Stimulated activated CD8-positive, alpha-beta memory T cell treated with anti-CD3 and anti-CD28 coated beads, Interleukin-15, amount 100 ng/mL, for 24 hours (primary cell): ENCODE data around the gene ZNF778.
A peak's percentile ranks its signal among the peaks of the same experiment; 100 is the strongest.
"Not testable (repeated sequence)": the region's sequence is repeated elsewhere in the genome, so short reads cannot be mapped to it uniquely, and the experiment has no call there.

ENCODE experiments used
- DNase-seq: peaks from one replicate; pipeline ENCODE4 v3.0.0-alpha.2; 2020; ENCODE audit warnings: low read depth

Gene ZNF778

DNA sequence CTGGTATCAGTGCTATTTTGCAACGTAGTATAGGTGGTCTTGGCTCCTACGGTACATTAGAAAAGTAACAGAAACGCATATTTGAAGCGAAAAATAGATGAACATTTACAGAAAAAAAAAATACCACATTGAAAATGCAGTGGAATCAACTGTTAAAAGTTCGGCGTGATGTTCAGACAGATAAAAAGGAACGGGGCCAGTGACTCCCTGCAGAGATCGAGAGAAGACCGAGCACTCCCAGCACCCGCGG lies 440 bp upstream of the ZNF778 start:
- DNase-seq, result no peak

DNA sequence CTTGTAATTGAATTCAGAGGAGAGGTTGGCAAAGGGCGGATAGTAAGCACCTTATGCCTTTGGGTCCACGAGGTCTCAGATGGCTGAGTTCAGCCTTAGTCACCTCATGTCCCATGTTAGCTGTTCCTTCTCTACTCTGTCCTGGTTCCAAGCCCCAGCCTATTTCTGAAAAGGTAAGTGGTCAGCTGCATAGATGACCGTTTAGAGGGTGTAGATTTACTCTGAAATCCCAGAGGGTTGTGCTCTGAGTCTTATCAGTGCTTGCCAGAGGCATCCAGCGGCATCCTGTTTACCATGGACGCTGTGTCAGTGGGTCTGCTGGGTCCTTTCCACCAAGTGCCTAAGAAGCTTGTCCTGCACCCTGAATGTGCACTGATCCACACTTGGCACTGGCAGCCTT lies 1.9 kb downstream of the ZNF778 start:
- DNase-seq, result no peak

DNA sequence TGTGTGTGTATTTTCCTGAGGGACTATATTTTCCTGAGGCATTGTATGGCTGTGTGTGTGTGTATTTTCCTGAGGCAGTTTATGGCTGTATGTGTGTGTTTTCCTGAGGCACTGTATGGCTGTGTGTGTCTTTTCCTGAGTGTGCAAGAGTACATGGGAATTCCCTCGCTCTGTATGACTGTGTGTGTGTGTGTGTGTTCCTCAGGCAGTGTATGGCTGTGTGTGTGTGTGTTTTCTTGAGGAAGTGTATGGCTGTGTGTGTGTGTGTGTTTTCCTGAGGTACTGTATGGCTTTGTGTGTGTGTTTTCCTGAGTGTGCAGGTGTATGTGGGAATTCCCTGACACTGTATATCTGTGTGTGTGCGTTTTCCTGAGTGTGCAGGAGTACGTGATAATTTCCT lies 4.1 kb downstream of the ZNF778 start:
- DNase-seq, result no peak

DNA sequence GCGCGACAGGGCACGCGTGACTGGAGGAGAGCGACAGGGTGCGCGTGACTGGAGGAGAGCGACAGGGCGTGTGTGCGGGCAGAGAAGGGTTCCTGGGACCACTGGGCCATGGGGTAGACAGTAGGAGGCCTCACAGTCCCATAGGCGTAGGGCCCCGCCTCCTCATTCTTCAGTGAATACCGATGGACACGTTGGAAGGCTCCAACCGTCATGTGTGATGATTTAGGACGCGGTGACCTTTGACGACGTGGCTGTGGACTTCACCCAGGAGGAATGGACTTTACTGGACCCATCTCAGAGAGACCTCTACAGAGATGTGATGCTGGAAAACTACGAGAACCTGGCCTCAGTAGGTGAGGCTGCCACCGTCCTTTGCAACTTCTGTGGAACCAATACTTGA lies 5.4 kb downstream of the ZNF778 start:
- no peak for DNase-seq

DNA sequence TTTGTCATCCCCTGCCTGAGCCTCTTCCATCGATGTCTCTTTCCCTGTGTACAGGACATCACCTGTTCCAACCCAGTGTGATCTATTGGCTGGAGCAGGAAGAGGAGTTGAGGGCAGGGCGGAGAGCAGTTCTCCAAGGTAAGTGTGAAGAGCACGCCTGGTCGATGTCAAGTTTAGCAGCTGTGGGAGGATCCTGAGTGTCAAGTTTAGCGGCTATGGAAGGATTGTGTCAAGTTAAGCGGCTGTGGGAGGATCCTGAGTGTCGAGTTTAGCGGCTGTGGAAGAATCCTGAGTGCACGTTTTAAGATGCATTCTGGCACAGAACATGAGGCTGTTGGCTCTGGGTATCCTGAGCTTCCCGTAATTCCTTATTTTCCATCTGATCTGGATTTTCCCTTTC lies 7.2 kb downstream of the ZNF778 start:
- no peak for DNase-seq

DNA sequence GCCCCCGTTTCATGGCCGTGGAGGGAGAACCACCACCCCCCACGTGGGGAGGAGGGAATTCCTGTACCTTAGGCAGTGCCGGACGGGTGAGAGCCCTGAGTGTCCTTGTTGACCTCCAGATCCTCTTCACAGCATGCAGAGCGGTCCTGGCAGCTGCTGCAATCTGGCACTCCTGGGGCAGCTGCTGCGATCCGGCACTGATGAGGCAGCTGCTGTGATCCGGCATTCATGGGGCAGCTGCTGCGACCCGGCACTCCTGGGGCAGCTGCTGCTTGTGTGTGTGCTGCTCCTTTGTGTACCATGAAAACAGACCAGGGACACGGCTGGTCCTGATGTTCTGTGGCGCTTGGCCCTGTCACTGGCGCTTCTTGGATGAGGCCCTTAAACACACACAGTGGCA lies 12.8 kb downstream of the ZNF778 start:
- no peak for DNase-seq

DNA sequence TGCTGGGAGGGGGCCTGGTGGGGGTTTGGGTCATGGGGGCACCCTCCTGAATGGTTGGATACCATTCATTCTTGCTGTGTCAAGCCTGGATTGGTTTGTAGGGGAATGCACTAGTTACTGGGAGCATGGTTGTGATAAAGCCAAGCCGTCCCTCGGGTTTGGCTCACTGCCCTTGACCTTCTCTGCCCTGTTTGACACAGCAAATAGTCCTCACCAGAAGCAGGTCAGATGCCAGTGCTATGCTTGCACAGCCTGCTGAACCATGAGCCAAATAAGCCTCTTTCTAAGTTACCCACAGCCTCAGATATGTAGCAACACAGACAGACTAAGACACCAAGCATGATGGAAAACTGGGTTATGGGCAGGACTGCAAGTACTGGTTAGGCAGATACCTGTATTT lies 14.6 kb downstream of the ZNF778 start:
- DNase-seq, result no peak

DNA sequence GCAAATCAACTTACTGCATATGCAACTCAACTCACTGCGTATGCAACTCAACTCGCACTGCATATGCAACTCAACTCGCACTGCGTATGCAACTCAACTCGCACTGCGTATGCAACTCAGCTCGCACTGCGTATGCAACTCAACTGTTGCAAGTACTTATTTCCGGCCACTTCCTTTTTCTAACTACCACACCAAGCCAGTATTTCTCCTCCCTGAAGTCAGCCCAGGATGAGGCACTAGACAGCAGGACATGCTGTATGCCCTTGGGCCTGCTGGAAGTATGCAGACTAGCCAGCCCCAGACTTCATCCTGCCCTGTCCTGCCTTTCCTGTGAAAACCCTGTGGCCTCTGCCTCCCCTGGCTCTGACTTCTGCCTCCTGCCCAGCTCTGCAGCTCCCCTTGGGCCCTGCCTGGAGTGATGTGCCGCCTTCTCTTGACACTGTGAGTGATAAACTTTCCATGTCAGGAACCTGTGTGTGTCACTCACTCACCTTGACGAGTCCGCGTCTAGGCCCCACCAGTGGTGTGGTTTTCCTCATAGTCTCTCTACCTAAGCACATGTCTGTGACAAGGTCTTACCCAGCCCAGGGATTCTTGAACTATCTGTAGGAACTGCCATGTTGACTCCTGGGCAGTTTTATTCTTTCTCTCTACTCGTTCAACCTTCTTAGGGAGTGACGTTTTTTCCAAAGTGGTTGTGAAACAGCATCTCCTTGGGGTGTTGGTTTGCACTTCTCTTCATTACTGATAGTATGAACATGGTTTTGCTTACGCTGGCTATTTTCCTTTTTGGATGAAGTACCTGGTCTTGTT lies 16.4 kb downstream of the ZNF778 start:
- no peak for DNase-seq

DNA sequence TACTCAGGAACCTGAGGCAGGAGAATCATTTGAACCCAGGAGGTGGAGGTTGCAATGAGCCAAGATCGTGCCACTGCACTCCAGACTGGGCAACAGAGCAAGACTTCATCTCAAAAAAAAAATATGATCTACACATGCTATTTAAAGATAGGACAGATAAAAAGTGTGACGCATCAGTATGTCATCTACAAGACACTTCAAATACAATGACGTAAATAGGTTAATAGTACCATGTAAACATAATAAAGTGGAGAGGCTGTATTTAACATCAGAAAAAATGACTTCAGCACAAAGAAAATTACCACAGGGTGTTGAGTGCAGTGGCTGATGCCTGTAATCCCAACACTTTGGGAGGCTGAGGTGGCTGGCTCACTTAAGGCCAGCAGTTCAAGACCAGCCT lies 20.2 kb downstream of the ZNF778 start:
- DNase-seq, result no peak

DNA sequence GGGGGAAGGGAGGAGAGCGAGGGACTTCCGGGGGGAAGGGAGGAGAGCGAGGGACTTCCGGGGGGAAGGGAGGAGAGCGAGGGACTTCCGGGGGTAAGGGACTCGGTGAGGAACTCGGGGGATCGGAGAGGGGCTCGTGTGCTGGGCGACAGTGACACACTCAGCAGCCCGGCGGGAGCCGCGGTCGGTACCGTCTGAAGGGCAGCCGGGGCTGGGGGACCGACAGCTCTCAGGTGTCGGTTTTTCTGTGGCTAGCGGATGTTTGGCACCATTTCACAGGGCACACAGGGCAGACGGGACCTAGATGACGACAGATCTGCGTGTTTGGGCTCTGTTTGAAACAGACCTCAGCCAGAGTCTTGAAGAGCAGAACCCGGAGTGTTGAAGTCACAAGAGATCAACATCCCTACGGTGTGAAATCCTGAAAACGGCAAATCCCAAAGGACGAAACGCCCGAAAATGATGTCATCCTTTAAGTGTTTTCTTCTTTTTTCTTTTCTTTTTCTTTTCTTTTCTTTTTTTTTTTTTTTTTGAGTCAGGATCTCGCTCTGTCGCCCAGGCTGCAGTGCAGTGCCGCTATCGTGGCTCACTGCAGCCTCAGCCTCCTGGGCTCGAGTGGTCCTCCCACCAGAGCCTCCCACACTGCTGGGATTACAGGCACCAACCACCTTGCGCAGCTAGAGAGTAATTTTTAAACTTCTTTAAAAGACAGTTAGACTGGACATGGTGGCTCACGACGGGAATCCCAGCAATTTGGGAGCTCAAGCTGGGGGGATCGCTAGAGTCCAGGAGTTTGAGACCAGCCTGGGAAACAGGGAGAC lies 23.9 kb downstream of the ZNF778 start:
- peak; percentile 41 for DNase-seq

DNA sequence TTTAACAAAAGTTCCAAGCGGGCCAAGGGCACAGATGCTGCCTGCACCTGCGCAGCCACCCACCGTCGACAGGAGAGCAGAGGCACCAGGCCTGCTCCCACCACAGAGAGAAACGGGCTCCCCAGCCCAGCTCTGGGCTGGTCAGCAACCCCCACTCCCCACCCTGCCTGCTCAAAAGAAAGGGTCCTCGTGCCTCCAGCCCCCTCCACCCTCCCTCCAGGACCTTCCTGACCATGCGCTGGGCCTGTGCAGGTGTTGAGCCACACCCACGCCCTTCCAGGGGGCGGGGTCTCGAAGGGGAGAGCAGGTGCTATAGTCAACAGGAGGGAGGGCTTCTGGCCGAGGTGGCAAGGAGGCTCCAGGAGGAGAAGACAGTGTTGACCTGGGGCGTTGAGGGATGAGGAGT lies 25.3 kb downstream of the ZNF778 start:
- DNase-seq, result no peak

DNA sequence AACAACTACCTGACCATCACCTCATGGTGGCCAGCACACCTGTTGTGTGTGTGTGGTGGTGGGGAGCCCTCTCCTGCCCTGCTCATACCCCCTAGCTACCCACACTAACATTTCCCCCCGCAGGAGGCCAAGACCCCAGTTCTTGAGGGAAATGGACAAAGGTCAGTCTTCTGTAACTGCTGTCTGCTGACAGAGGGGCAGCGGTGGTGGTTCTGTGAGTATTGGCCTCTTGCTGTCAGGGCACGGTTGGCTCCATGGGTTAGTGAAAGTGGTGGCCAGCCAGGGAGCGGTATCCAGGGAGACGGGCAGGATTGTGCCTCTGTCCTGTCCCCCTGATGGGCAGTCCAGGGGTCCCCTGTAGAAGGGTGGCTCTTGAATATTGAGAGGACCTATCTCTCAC lies 26.2 kb downstream of the ZNF778 start:
- DNase-seq, result no peak

DNA sequence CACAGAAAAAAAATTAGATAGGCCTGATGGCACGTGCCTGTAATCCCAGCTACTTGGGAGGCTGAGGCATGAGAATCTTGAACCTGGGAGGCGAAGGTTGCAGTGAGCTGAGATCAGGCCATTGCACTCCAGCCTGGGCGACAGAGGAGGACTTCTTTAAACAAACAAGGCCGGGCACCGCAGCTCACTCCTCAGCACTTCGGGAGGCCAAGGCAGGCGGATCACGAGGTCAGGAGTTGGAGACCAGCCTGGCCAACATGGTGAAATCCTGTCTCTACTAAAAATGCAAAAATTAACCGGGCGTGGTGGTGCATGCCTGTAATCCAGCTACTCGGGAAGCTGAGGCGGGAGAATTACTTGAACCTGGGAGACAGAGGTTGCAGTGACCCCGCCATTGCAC lies 26.8 kb downstream of the ZNF778 start:
- DNase-seq, result not testable (repeated sequence)

DNA sequence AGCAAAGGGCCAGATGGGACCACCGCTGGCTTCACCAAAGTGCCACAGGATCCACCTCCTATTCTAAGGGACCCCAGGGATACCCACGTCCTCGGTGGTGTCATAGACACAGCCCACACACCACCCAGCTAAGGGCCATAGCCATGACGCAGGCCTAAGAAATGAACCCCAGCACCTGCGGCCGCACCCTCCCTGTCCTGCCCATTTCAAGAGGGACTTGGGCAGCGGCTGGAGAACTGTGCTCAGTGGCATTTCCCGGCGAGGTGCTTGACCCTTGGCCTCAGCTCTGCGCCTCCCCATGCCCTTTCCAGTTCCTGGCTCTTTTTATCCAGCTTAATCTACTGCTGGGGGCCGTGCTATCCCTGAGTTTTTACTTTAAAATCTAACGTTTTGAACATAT lies 27.3 kb downstream of the ZNF778 start:
- no peak for DNase-seq

DNA sequence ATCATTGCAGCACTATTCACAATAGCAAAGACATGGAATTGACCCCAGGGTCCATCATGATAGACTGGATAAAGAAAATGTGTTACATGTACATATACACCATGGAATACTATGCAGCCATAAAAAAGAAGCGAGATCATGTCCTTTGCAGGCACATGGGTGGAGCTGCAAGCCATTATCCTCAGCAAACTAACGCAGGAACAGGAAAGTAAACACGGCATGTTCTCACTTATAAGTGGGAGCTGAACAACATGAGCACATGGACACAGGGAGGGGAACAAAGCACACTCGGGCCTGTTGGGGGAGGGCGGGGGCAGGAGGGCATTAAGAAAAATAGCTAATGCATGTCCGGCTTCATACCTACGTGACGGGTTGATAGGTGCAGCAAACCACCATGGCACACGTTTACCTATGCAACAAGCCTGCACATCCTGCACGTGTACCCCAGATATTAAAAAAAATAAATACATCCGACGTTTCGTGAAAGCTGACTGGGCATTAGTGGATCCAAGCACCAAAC lies 28.9 kb downstream of the ZNF778 start:
- no peak for DNase-seq

DNA sequence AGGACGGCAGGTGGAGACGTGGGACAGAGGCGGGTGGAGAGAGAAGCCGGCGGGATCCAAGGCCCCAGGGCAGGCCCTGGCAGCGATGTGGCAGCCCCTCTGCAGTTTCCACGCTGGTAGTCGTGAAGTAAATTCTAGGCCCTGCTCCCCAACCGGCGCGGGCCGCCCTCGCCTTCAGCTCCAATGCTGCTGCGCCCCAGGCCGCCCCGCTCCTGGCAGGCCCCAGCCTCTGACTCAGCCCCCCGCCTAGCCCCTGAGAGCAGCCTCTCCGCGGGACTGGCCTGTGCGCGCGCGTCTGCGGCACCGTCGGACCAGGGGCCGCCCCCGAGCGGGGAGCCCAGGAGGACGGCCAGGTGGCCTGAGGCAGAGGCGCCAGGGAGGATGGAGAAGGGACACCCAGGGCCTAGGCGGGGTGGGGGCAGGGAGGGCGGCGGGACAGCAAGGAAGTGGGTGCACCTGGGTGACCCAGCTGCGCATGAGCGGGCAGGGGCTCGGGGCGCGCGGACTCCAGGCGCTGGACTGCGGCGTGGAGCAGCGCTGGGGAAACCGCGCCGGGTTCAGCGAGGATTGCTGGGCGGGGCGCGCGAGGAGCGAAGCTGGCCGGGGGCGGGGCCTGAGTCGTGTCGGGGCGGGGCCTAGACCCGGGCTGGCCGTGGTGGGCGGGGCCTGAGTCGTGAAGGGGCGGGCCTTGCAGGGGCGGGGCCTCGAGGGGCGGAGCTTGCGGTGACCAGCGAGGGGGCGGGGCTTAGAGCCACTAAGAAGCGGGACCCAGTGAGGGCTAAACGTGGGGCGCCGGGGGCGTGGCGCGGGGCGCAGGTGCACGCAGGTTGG lies 29.6 kb downstream of the ZNF778 start:
- peak; percentile 100 for DNase-seq

DNA sequence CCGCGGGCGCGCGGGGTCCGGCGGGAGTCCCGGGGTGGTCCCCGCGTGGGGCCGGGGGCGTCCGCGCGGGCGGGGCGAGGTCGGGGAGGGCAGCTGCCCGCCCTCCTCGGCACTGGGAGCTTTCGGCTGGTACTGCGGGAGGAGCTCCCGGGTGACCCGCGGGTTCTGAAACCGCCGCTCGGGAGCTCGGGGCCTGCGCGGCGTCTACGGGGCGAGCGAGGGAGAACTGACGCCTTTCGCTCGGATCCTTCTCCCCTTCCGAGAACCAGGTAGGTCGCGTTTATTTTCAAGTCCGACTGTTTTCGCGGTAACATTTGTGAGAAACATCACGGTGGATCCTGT lies 30.2 kb downstream of the ZNF778 start:
- DNase-seq, result not testable (repeated sequence)

DNA sequence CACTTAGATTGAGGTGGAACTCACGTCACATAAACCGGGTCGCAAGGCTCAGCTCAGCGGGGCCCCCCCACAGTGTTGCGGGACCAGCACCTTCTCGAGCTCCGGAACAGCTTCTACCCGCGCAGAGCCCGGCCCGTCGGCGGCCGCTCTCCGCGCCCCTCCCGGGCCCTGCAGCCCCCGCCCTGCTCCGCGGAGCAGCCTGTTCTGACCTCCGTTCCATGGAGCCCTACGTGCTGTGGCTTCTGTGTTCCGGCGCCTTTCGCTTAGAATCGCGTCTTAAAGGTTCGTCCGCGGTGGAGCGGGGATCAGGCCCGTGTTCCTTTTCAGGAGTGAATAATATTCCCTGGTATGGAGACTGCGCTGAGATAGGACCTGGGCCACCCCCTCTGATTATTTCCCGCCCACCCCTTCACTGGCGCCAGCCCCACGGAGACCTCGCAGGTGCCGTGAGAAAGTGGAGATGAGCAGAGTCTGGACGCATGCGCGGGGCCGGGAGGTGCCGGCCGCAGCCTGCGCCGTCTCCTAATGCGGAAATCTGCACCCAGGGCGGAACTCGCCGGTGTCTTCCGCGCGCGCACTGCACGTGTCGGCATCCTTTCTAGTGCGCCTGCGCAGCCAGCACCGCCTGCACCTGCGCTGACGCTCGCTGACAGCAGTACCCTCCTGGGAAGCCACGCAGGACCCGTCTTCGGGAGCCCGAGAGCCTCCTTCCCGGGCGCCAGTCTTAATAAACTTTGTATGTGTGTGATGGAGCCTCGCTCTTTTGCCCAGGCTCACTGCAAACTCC lies 30.9 kb downstream of the ZNF778 start:
- DNase-seq, result no peak

DNA sequence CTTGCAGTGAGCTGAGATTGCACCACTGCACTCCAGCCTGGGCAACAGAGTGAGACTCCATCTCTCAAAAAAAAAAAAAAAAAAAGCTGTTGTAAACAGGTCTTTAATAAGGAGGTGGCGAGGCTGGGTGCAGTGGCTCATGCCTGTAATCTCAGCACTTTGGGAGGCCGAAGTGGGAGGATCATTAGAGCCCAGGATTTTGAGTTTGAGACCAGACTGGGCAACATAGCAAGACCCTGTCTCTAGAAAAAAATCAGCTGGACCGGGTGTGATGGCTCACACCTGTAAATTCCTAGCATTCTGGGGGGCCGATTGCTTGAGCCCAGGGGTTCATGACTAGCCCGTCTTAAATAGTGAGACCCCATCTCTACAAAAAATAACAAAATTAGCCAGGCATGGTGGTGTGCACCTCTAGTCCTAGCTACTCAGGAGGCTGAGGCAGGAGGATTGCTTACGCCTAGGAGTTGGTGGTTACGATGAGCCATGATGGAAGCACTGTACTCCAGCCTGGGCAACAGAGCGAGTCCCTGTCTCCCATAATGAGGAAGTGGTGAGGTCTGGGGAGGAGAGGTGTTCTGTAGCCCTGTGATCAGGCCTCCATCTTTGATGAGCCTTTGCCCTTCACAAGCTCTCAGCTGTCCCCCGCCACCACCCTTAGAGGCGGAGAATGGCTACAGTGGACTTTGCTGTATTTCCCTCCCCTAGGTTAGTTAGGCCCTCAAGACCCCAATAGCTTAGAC lies 36.2 kb downstream of the ZNF778 start:
- no peak for DNase-seq

DNA sequence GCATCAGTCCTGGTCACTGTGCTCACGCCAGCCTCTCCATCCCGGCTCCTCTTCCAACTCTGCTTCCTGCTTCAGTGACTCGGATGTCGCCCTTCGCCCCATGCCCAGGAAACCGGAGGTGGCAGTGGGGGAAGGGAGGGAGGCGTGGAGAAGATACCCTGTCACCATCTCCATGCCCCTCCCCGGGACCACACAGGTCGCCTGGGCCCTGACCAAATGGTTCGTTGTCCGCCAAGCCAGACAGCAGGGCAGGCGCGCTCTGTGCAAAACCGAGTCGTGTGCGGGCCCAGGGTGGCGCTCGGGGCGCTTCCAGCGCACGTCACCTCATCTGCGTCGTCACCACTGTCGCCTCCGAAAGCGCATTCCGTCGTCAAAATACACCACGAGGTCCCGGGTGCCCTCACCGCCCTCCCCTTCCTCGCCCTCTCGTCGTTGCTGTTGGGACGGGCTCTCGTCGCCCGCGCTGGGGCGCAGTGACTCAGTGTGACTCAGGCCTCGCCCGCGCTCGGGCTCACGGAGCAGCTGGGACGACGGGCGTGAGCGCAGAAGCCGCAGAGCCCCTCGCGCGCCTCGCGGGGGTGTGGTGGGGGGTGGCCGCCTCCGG lies 39.2 kb downstream of the ZNF778 start:
- DNase-seq, result peak; percentile 56

DNA sequence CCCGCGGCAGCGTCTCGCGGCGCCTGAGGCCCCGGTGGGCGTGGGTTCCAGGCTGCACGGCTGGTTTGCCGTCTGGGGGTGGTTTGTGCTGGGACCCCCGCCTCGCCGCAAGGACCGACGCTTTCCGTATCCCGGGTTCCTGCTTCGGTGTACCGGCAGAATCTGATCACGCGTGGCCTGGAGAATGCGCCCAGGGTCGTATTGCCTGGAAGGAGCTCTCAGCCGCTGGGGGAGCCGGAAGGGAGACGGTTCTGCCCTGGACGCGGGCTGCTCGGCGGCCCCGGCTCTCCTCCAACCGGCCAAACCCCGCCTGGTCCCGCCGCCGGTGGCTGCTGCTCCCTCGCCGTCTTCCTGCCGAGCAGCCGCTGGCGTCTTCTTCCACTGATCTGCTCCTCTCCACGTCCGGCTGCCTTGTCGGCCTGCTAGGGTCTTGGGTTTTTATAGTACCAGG lies 39.8 kb downstream of the ZNF778 start:
- DNase-seq, result no peak
